Neuronal stem cell (in vitro differentiated cells): ENCODE measurements around the gene GPATCH4.
"Not testable (repeated sequence)": the region's sequence is repeated elsewhere in the genome, so short reads cannot be mapped to it uniquely, and the experiment has no call there.

Source experiments
- DNase-seq: peaks from one replicate; pipeline ENCODE4 v3.0.0-alpha.2; 2013; ENCODE audit warnings: low spot score
- H2AFZ ChIP-seq: one replicate; pipeline ENCODE4 v1.6.1; 2013; ENCODE audit warnings: mild to moderate bottlenecking, low read length, inconsistent platforms
- H2AK5ac ChIP-seq: 2 replicates; pipeline ENCODE4 v1.6.1; 2013; ENCODE audit warnings: low read depth, mild to moderate bottlenecking, inconsistent platforms, low read length, moderate library complexity, mixed read lengths
- H2BK120ac ChIP-seq: 2 replicates; pipeline ENCODE4 v1.6.1; 2013; ENCODE audit warnings: low read depth, mild to moderate bottlenecking, inconsistent platforms, low read length, moderate library complexity, mixed read lengths
- H2BK12ac ChIP-seq: one replicate; pipeline ENCODE4 v1.6.1; 2013; ENCODE audit warnings: low read length, inconsistent platforms
- H2BK15ac ChIP-seq: 2 replicates; pipeline ENCODE4 v1.6.1; 2013; ENCODE audit warnings: mild to moderate bottlenecking, low read length, inconsistent platforms, mixed read lengths
- H2BK5ac ChIP-seq: one replicate; pipeline ENCODE4 v1.6.1; 2013; ENCODE audit warnings: inconsistent platforms, mild to moderate bottlenecking, low read length, moderate library complexity
- H3K14ac ChIP-seq: one replicate; pipeline ENCODE4 v1.6.1; 2013; ENCODE audit warnings: low read length, inconsistent platforms
- H3K18ac ChIP-seq: 2 replicates; pipeline ENCODE4 v1.6.1; 2013; ENCODE audit warnings: low read length, inconsistent platforms
- H3K23ac ChIP-seq: 2 replicates; pipeline ENCODE4 v1.6.1; 2013; ENCODE audit warnings: low read depth, mild to moderate bottlenecking, mixed read lengths, low read length, inconsistent platforms; ENCODE audit not compliant: poor library complexity
- H3K27ac ChIP-seq: replicated peaks from 3 replicates; pipeline ENCODE4 v1.5.1; 2013; ENCODE audit warnings: low read length, inconsistent platforms
- H3K27me3 ChIP-seq, 3 experiments: 2 replicates each; pipeline ENCODE4 v1.6.1; 2013; ENCODE audit warnings: low read length in 3 of 3, mild to moderate bottlenecking in 2 of 3, inconsistent platforms in 1 of 3, low read depth in 1 of 3, mixed read lengths in 1 of 3, moderate library complexity in 1 of 3; ENCODE audit not compliant: control insufficient read depth in 3 of 3, insufficient read depth in 3 of 3
- H3K36me3 ChIP-seq, 2 donors: replicated peaks in 1 of 2; 2 replicates each; pipeline ENCODE4 v1.6.1; 2013; ENCODE audit warnings: low read length in 2 of 2; ENCODE audit not compliant: control insufficient read depth in 2 of 2, insufficient read depth in 2 of 2
- H3K4ac ChIP-seq: 2 replicates; pipeline ENCODE4 v1.6.1; 2013; ENCODE audit warnings: inconsistent platforms, mild to moderate bottlenecking, low read length, moderate library complexity
- H3K4me1 ChIP-seq, 2 donors: 1 replicate in 1 of 2; 2 replicates in 1 of 2; pipeline ENCODE4 v1.6.1; 2013; ENCODE audit warnings: low read length in 2 of 2, low read depth in 1 of 2; ENCODE audit not compliant: control insufficient read depth in 2 of 2, insufficient read depth in 1 of 2
- H3K4me2 ChIP-seq: one replicate; pipeline ENCODE4 v1.6.1; 2013; ENCODE audit warnings: mild to moderate bottlenecking, low read length, inconsistent platforms; ENCODE audit not compliant: insufficient read depth, poor library complexity, severe bottlenecking
- H3K4me3 ChIP-seq, 2 donors: 2 replicates each; pipeline ENCODE4 v1.5.1; 2013; ENCODE audit warnings: low read length in 2 of 2, mild to moderate bottlenecking in 2 of 2, inconsistent platforms in 1 of 2, moderate library complexity in 1 of 2
- H3K79me1 ChIP-seq: one replicate; pipeline ENCODE4 v1.6.1; 2013; ENCODE audit warnings: low read depth, mild to moderate bottlenecking, inconsistent platforms, low read length, moderate library complexity
- H3K9ac ChIP-seq: one replicate; pipeline ENCODE4 v1.6.1; 2013; ENCODE audit warnings: mild to moderate bottlenecking, low read depth, low read length, inconsistent platforms; ENCODE audit not compliant: poor library complexity
- H3K9me3 ChIP-seq, 2 donors: replicated peaks in 1 of 2; 2 replicates each; pipeline versions ENCODE3 to v1.6.1; 2013; ENCODE audit warnings: low read length in 2 of 2, mild to moderate bottlenecking in 2 of 2, inconsistent platforms in 1 of 2, low read depth in 1 of 2, mixed read lengths in 1 of 2, moderate library complexity in 1 of 2; ENCODE audit not compliant: control insufficient read depth in 2 of 2, insufficient read depth in 1 of 2
- H4K8ac ChIP-seq: one replicate; pipeline ENCODE4 v1.6.1; 2013; ENCODE audit warnings: low read depth, mild to moderate bottlenecking, inconsistent platforms, low read length, moderate library complexity
- H4K91ac ChIP-seq: one replicate; pipeline ENCODE4 v1.6.1; 2013; ENCODE audit warnings: low read length, low read depth, mild to moderate bottlenecking, inconsistent platforms; ENCODE audit not compliant: poor library complexity
- WGBS, 2 donors: extraction: QIAGEN DNeasy Blood & Tissue Kit; methylation state at CpG; one replicate each; pipeline ENCODE4 v1.1.7; 2013; ENCODE audit warnings: missing lambda C conversion rate in 2 of 2, mixed read lengths in 1 of 2; ENCODE audit not compliant: insufficient read length in 2 of 2, insufficient replicate concordance in 1 of 2; ENCODE audit errors: extremely low coverage in 2 of 2; 5-methylcytosine and 5-hydroxymethylcytosine counted together

Gene GPATCH4

GRCh38 chr1:156610072-156610471, 8.8 kb upstream of the GPATCH4 start:
- not testable (repeated sequence) for H4K91ac ChIP-seq, H2AFZ ChIP-seq, H3K4me3 ChIP-seq, H2BK15ac ChIP-seq, H3K9me3 ChIP-seq, H3K14ac ChIP-seq, H3K27ac ChIP-seq, H2AK5ac ChIP-seq, H2BK120ac ChIP-seq, H2BK12ac ChIP-seq, H3K4ac ChIP-seq, H2BK5ac ChIP-seq, H3K4me1 ChIP-seq, H3K9ac ChIP-seq, H4K8ac ChIP-seq, DNase-seq, H3K36me3 ChIP-seq, H3K18ac ChIP-seq, H3K23ac ChIP-seq, H3K79me1 ChIP-seq, H3K4me2 ChIP-seq
- H3K27me3 ChIP-seq: peaks cover 0 to 16% (median 0%) of the 10 kb centered on the region in 3 experiments
- no CpG with 5 or more reads among the region's 9 CpGs for WGBS, 2 donors

GRCh38 chr1:156608981-156609380, 7.7 kb upstream of the GPATCH4 start:
- no peak overlapping the region for H4K8ac ChIP-seq
- H2BK5ac ChIP-seq: no peak overlapping the region
- H3K9ac ChIP-seq: no peak overlapping the region
- no peak overlapping the region for H3K23ac ChIP-seq
- H3K18ac ChIP-seq: no peak overlapping the region
- H2AFZ ChIP-seq: no peak overlapping the region
- H3K79me1 ChIP-seq: no peaks in the 10 kb centered on the region
- H3K14ac ChIP-seq: no peak overlapping the region
- no peaks in the 10 kb centered on the region for H3K4me1 ChIP-seq
- H2AK5ac ChIP-seq: no peak overlapping the region
- no peak overlapping the region for H3K4ac ChIP-seq
- no peak overlapping the region for H3K4me2 ChIP-seq
- H3K27me3 ChIP-seq: peaks cover 0 to 8% (median 0%) of the 10 kb centered on the region in 3 experiments
- no peak overlapping the region for H2BK15ac ChIP-seq
- no peak overlapping the region for H3K4me3 ChIP-seq
- H3K9me3 ChIP-seq: no peaks in the 10 kb centered on the region
- no peak overlapping the region for H3K27ac ChIP-seq
- no peak overlapping the region for H2BK120ac ChIP-seq
- no peak overlapping the region for H4K91ac ChIP-seq
- WGBS, 2 donors: no CpG with 5 or more reads among the region's 6 CpGs
- no peak overlapping the region for H2BK12ac ChIP-seq
- DNase-seq: no peak
- H3K36me3 ChIP-seq: no peaks in the 10 kb centered on the region

GRCh38 chr1:156608036-156608674, 6.9 kb upstream of the GPATCH4 start:
- H3K9me3 ChIP-seq: no peaks in the 10 kb centered on the region
- DNase-seq: no peak
- no peak overlapping the region for H3K4me2 ChIP-seq
- no peak overlapping the region for H3K18ac ChIP-seq
- no peak overlapping the region for H2BK12ac ChIP-seq
- H3K23ac ChIP-seq: no peak overlapping the region
- no peak overlapping the region for H3K14ac ChIP-seq
- no peak overlapping the region for H3K4ac ChIP-seq
- no peaks in the 10 kb centered on the region for H3K79me1 ChIP-seq
- no peak overlapping the region for H2BK5ac ChIP-seq
- H2AFZ ChIP-seq: no peak overlapping the region
- H3K4me3 ChIP-seq: no peak overlapping the region
- H3K36me3 ChIP-seq: no peaks in the 10 kb centered on the region
- no peak overlapping the region for H4K8ac ChIP-seq
- H3K4me1 ChIP-seq: no peaks in the 10 kb centered on the region
- H2BK120ac ChIP-seq: no peak overlapping the region
- H2AK5ac ChIP-seq: no peak overlapping the region
- no CpG with 5 or more reads among the region's 7 CpGs for WGBS, 2 donors
- H3K27me3 ChIP-seq: peaks cover 0 to 5% (median 0%) of the 10 kb centered on the region in 3 experiments
- no peak overlapping the region for H3K27ac ChIP-seq
- H4K91ac ChIP-seq: no peak overlapping the region
- no peak overlapping the region for H2BK15ac ChIP-seq
- H3K9ac ChIP-seq: no peak overlapping the region

- H3K27me3 ChIP-seq, H3K9ac ChIP-seq, H2BK12ac ChIP-seq, H3K27ac ChIP-seq, H3K4ac ChIP-seq, H2BK5ac ChIP-seq, DNase-seq, H3K4me3 ChIP-seq, H3K18ac ChIP-seq, H3K14ac ChIP-seq, H3K23ac ChIP-seq, H2AFZ ChIP-seq, H3K79me1 ChIP-seq, H3K9me3 ChIP-seq, H4K91ac ChIP-seq, H2BK15ac ChIP-seq, H3K36me3 ChIP-seq, H4K8ac ChIP-seq, H2BK120ac ChIP-seq, H3K4me1 ChIP-seq, H3K4me2 ChIP-seq, H2AK5ac ChIP-seq: not testable (repeated sequence)
- no CpG with 5 or more reads among the region's 4 CpGs for WGBS, 2 donors
Measured at GRCh38 chr1:156607344-156607743, 6.1 kb upstream of the GPATCH4 start.
